Measurements from ENCODE around the gene TAF1D.

Gene TAF1D

GRCh38 chr11:93720522-93720921, 20.8 kb downstream of the TAF1D start:
- DNase-seq (ENCODE audit: low spot score), result no peak

DNA sequence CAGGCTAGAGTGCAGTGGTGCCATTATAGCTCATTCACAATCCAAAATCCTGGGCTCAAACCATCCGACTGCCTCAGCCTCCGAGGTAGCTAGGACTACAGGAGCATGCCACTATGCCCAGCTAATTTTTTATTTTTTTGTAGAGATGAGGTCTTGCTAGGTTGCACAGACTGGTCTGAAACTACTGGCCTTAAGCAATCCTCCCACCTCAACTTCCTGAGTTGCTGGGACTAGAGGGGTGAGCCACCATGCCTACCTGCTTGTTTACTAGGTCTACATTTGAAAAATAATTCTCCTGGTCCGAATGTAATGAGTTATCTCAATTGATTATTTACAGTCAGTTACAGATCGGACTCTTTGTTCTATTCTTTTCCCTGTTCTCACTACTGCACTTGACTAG, 22.0 kb downstream of the TAF1D start:
- no peak for DNase-seq (ENCODE audit: low spot score)

DNA sequence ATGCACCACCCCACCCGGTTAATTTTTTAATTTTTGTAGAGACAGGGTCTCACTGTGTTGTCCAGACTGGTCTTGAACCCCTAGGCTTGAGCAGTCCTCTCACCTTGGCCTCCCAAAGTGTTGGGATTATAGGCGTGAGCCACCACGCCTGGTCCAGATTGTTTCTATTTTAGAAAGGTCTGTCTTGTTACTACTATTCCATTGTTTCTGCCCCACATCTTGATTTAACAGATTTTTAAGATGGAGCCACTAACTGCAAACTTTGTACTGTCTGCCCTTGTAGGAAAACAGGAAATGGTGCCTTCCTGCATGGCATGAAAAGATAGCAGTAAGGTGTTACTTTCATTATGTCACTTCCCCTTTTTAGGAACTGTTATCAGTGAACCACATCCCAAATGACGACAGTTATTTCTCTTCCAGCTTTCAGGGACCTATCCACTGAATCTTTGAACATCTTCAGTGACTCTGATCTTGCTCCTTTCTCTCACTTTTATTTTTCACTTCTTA, 23.2 kb downstream of the TAF1D start:
- no peak for DNase-seq (ENCODE audit: low spot score)

DNA sequence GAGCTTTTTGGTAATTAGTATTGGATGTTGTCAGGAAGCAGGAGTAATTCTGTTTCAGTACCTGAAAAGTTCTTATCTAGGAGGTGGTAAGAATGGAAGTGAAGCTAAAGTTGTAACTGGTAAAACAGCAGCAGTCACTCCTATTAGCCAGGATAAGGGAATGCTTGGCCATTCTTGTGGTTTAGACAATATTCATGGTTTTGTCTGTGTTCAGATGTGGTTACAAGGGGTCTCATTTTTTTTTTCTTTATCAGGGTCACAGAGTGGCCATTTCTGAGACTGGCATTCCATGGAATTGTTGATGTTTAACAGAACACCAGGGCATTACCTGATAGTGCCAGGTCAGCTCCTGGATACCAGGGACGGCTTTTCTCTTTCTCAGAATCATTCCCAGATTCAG, 23.8 kb downstream of the TAF1D start:
- no peak for DNase-seq (ENCODE audit: low spot score)

DNA sequence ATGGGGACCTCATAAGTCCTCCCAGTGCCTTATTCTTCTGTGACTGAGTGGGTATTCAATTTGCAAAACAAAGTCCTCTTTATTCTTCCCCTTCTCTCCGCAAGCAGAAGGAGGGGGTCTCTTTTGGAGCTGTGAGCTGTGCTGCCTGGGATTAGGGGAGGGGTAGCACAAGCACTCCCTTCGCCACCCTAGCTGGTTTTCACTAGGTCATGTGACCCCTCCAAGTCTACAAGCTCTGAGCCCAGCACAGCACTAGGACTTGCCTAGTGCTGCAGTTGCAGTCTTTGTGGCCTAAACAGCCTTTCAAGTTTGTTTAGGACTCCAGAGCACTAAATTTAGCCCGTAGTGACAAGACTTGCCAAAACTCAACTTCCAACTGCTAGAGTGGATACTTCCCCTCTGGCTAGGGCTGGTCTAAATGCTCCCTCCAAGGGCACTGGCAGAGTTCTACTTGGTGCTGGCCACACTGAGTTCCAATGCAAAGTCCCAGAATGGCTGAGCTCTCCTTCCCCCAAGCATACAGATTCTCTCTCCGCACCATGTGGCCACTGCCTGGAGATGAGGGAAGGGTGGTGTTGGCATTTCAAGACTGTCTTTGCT, 25.4 kb downstream of the TAF1D start:
- no peak for DNase-seq (ENCODE audit: low spot score)

GRCh38 chr11:93712678-93713077, 28.6 kb downstream of the TAF1D start:
- no peak for DNase-seq (ENCODE audit: low spot score)

- no peak for DNase-seq (ENCODE audit: low spot score)
These were observed 31.1 kb downstream of the TAF1D start for GRCh38 chr11:93710239-93710638.

DNA sequence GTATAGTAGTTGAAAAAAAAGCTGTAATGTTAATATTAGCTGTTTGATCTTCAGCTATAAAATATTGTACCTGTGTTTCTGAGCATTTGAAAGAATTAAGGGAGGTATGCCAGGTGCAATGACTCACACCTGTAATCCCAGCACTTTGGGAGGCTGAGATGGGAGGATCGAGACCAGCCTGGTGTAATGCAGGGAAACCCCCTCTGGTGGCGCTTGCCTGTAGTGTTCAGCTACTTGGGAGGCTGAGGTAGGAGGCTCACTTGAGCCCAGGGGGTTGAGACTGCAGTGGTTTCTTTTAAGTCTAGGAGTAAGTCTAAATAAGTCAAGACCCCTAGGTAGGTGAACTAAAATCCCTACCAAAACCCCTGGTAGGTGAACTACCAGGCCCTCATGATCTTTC, 37.1 kb downstream of the TAF1D start:
- no peak for DNase-seq (ENCODE audit: low spot score)

DNA sequence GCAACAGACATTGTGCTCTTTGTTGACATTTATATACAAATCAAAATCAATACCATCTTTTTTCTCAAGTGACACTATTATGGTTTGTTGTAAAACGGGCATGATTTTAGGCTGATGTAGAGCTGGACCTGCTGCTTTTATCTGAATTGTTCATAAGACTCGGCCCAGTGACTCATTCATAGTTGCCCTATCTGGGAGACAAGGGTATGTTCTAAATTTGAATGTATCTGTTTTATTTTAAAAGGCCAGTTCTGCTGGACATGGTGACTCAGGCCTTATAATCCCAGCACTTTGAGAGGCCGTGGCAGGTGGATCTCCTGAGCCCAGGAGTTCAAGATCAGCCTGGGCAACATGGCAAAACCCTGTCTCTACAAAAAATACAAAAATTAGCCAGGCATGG, 40.5 kb downstream of the TAF1D start:
- DNase-seq (ENCODE audit: low spot score), result no peak

GRCh38 chr11:93697611-93698010, 43.7 kb downstream of the TAF1D start:
- no peak for DNase-seq (ENCODE audit: low spot score)

- no peak for DNase-seq (ENCODE audit: low spot score)
These were observed 46.7 kb downstream of the TAF1D start for GRCh38 chr11:93694557-93694956.

- no peak for DNase-seq (ENCODE audit: low spot score)
These were observed 47.2 kb downstream of the TAF1D start for GRCh38 chr11:93694109-93694508.

DNA sequence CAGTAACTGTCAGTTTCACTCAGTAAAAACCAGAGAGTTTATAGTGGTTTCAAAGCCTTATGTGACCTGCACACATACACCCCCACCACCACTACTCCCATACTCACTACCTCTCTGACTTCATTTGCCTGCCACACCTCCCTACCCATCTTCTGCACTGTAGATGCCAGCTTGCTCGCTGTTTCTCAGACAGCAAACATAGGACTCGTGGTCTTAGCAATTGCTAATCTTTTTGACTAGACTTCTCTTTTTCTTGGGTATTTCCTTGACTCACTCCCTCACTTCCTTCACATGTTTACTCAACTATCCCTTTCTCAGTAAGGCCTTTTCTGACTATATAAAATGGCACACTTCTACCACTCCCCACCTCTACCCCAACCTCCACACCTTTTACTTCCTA, 52.1 kb downstream of the TAF1D start:
- DNase-seq (ENCODE audit: low spot score), result no peak

- no peak for DNase-seq (ENCODE audit: low spot score)
These were observed 54.5 kb downstream of the TAF1D start for GRCh38 chr11:93686812-93687211.

GRCh38 chr11:93686226-93686625, 55.1 kb downstream of the TAF1D start:
- no peak for DNase-seq (ENCODE audit: low spot score)
